ENCODE data around the gene ELP1.

DNA sequence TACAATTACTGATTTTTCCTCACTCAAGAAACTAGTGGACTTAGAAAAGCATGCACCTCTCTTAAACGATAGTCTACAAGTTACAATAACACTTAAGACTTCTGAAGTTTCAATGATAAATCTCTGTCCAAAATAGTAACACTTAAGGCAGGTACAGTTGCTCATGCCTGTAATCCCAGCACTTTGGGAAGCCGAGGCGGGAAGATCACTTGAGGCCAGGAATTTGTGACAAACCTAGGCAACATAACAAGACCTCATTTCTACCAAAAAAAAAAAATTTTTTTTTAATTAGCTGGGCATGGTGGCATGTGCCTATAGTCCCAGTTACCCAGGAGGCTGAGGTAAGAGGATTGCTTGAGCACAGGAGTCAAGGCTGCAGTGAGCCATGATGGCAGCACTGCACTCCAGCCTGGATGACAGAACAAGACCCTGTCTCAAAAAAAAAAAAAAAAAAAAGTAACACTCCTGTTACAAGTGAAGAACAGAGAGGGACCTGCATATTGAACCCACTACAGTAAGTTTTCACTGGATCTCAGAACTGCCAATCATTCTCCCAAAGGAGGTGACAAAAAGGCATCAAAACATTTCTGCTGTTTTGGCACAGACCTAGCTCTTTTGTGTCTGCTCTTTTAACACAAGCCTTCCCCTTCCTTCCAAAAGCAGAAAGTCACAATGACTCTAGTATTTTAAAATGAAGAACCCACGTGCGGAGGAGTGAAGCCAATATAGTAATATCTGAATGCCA lies 3.8 kb upstream of the ELP1 start:
- no peak for TF ChIP-seq POLR2A (IDR thresholded peaks at IDR 0.05; ENCODE audit: low read length)
- TF ChIP-seq, protein P1, sequence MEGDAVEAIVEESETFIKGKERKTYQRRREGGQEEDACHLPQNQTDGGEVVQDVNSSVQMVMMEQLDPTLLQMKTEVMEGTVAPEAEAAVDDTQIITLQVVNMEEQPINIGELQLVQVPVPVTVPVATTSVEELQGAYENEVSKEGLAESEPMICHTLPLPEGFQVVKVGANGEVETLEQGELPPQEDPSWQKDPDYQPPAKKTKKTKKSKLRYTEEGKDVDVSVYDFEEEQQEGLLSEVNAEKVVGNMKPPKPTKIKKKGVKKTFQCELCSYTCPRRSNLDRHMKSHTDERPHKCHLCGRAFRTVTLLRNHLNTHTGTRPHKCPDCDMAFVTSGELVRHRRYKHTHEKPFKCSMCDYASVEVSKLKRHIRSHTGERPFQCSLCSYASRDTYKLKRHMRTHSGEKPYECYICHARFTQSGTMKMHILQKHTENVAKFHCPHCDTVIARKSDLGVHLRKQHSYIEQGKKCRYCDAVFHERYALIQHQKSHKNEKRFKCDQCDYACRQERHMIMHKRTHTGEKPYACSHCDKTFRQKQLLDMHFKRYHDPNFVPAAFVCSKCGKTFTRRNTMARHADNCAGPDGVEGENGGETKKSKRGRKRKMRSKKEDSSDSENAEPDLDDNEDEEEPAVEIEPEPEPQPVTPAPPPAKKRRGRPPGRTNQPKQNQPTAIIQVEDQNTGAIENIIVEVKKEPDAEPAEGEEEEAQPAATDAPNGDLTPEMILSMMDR (IDR thresholded peaks at IDR 0.05): no peak
- no peak for TF ChIP-seq HDAC2 (IDR thresholded peaks at IDR 0.05)
- TF ChIP-seq, protein P2, sequence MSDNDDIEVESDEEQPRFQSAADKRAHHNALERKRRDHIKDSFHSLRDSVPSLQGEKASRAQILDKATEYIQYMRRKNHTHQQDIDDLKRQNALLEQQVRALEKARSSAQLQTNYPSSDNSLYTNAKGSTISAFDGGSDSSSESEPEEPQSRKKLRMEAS (IDR thresholded peaks at IDR 0.05): no peak
- TF ChIP-seq NPAS2 (CRISPR knock-in tag; IDR thresholded peaks at IDR 0.05; ENCODE audit: borderline replicate concordance): no peak
